OCI-LY1 (cell line): ENCODE data around the gene MPRIP.

Experiments
- EZH2 ChIP-seq: fragments of 200-600 bp; sonication (generic), shearing (Covaris generic); IDR thresholded peaks from 2 replicates; pipeline ENCODE4 v1.8.0; 2017; ENCODE audit warnings: borderline replicate concordance, mixed run types, mild to moderate bottlenecking, antibody characterized with exemption, low read length, moderate library complexity, mixed read lengths
- TF ChIP-seq, protein P1 (sequence below): fragments of 200-600 bp; sonication (generic), shearing (Covaris generic); IDR thresholded peaks from 2 replicates; pipeline ENCODE4 v1.5.1; 2017; ENCODE audit warnings: mild to moderate bottlenecking, antibody characterized with exemption, low read length, moderate library complexity, mixed read lengths

DNA sequence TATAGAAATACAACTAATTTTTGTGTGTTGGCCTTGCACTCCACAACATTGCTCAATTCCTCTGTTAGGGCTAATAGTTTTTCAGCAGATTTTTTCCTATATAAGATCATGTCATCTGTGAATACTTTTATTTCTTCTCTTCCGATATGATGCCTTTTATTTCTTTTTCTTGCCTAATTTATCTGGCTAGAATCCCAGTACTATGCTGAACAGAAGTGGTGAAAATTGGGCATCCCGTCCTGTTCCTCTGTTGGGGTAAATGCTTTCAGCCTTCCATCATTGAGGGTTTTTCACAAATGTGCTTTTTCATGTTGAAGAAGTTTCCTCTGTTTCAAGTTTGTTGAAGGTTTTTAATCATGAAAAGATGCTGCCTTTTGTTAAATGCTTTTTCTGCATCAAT, 47.6 kb upstream of the MPRIP start:
- TF ChIP-seq, protein P1, sequence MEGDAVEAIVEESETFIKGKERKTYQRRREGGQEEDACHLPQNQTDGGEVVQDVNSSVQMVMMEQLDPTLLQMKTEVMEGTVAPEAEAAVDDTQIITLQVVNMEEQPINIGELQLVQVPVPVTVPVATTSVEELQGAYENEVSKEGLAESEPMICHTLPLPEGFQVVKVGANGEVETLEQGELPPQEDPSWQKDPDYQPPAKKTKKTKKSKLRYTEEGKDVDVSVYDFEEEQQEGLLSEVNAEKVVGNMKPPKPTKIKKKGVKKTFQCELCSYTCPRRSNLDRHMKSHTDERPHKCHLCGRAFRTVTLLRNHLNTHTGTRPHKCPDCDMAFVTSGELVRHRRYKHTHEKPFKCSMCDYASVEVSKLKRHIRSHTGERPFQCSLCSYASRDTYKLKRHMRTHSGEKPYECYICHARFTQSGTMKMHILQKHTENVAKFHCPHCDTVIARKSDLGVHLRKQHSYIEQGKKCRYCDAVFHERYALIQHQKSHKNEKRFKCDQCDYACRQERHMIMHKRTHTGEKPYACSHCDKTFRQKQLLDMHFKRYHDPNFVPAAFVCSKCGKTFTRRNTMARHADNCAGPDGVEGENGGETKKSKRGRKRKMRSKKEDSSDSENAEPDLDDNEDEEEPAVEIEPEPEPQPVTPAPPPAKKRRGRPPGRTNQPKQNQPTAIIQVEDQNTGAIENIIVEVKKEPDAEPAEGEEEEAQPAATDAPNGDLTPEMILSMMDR: no peak
- TF ChIP-seq EZH2: no peak
